HCT116 (cell line): ENCODE data around the gene FAM228B.

Experiments used
- CTCF ChIP-seq, 3 experiments: fragments of 200-600 bp in 1 of 3; sonication (generic) in 1 of 3; IDR thresholded peaks in 2 of 3; conservative IDR thresholded peaks in 1 of 3; 2 replicates each; pipeline ENCODE4 v1.5.1; 2012 to 2017; ENCODE audit warnings: low read depth in 2 of 3, low read length in 2 of 3, antibody characterized with exemption in 1 of 3, borderline replicate concordance in 1 of 3, control low read depth in 1 of 3, mild to moderate bottlenecking in 1 of 3, mixed read lengths in 1 of 3, mixed run types in 1 of 3, moderate library complexity in 1 of 3; ENCODE audit not compliant: insufficient read depth in 1 of 3
- EZH2 ChIP-seq: fragments of 200-600 bp; sonication (generic); IDR thresholded peaks from 2 replicates; pipeline ENCODE4 v1.6.1; 2017; ENCODE audit warnings: antibody characterized with exemption, mixed run types
- EZH2phosphoT487 ChIP-seq: fragments of 200-600 bp; IDR thresholded peaks from 2 replicates; pipeline ENCODE4 v1.6.1; 2018; ENCODE audit warnings: antibody characterized with exemption, borderline replicate concordance
- MAX ChIP-seq: IDR thresholded peaks from 2 replicates; pipeline ENCODE4 v1.6.1; 2012
- POLR2A ChIP-seq: IDR thresholded peaks from 2 replicates; pipeline ENCODE4 v1.7.0; 2011; ENCODE audit warnings: borderline replicate concordance; ENCODE audit not compliant: insufficient read depth, insufficient read length; ENCODE audit errors: extremely low read depth
- POLR2AphosphoS5 ChIP-seq: IDR thresholded peaks from 2 replicates; pipeline ENCODE4 v1.6.1; 2011; ENCODE audit warnings: mild to moderate bottlenecking, low read depth, low read length, moderate library complexity
- SP1 ChIP-seq: IDR thresholded peaks from 2 replicates; pipeline ENCODE4 v1.6.1; 2012; ENCODE audit warnings: low read depth
- TCF7L2 ChIP-seq: IDR thresholded peaks from 2 replicates; pipeline ENCODE4 v1.7.0; 2011; ENCODE audit warnings: borderline replicate concordance, inconsistent platforms; ENCODE audit not compliant: insufficient read depth, insufficient read length; ENCODE audit errors: extremely low read depth
- ZBTB33 ChIP-seq: IDR thresholded peaks from 2 replicates; pipeline ENCODE4 v1.6.1; 2011; ENCODE audit warnings: mild to moderate bottlenecking, low read length, moderate library complexity; ENCODE audit not compliant: insufficient replicate concordance; ENCODE audit errors: extremely low read depth
- TF ChIP-seq, protein P1 (sequence below): IDR thresholded peaks from 2 replicates; pipeline ENCODE4 v1.6.1; 2012; ENCODE audit warnings: low read depth

GRCh38 chr2:24115057-24115456, 8.2 kb upstream of the FAM228B start:
- no peak for TF ChIP-seq EZH2
- no peak for TF ChIP-seq ZBTB33
- TF ChIP-seq POLR2AphosphoS5 = no peak
- no peak for TF ChIP-seq POLR2A
- TF ChIP-seq, protein P1, sequence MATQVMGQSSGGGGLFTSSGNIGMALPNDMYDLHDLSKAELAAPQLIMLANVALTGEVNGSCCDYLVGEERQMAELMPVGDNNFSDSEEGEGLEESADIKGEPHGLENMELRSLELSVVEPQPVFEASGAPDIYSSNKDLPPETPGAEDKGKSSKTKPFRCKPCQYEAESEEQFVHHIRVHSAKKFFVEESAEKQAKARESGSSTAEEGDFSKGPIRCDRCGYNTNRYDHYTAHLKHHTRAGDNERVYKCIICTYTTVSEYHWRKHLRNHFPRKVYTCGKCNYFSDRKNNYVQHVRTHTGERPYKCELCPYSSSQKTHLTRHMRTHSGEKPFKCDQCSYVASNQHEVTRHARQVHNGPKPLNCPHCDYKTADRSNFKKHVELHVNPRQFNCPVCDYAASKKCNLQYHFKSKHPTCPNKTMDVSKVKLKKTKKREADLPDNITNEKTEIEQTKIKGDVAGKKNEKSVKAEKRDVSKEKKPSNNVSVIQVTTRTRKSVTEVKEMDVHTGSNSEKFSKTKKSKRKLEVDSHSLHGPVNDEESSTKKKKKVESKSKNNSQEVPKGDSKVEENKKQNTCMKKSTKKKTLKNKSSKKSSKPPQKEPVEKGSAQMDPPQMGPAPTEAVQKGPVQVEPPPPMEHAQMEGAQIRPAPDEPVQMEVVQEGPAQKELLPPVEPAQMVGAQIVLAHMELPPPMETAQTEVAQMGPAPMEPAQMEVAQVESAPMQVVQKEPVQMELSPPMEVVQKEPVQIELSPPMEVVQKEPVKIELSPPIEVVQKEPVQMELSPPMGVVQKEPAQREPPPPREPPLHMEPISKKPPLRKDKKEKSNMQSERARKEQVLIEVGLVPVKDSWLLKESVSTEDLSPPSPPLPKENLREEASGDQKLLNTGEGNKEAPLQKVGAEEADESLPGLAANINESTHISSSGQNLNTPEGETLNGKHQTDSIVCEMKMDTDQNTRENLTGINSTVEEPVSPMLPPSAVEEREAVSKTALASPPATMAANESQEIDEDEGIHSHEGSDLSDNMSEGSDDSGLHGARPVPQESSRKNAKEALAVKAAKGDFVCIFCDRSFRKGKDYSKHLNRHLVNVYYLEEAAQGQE = no peak
- no peak for TF ChIP-seq CTCF (IDR thresholded peaks at IDR 0.05 in 2 of 3, conservative IDR thresholded peaks at IDR 0.05 in 1 of 3; ENCODE audit: borderline replicate concordance in 1 of 3, insufficient read depth in 1 of 3, low read depth in 2 of 3, low read length in 2 of 3)
- TF ChIP-seq TCF7L2 = no peak
- no peak for TF ChIP-seq EZH2phosphoT487
- TF ChIP-seq MAX = no peak
- TF ChIP-seq SP1 = no peak
